PC-9 (cell line): ENCODE measurements around the gene TRIB2.

ENCODE experiments used
- EZH2 ChIP-seq: fragments of 200-600 bp; sonication (generic); IDR thresholded peaks from 2 replicates; pipeline ENCODE4 v1.8.0; 2017; ENCODE audit warnings: antibody characterized with exemption, low read depth
- TF ChIP-seq, protein P1 (sequence below): fragments of 200-600 bp; sonication (generic); conservative IDR thresholded peaks from 2 replicates; pipeline ENCODE4 v1.6.1; 2017; ENCODE audit warnings: mixed run types, antibody characterized with exemption, mild to moderate bottlenecking, moderate library complexity

GRCh38 chr2:12762337-12762736 lies 45.6 kb downstream of the TRIB2 start:
- TF ChIP-seq, protein P1, sequence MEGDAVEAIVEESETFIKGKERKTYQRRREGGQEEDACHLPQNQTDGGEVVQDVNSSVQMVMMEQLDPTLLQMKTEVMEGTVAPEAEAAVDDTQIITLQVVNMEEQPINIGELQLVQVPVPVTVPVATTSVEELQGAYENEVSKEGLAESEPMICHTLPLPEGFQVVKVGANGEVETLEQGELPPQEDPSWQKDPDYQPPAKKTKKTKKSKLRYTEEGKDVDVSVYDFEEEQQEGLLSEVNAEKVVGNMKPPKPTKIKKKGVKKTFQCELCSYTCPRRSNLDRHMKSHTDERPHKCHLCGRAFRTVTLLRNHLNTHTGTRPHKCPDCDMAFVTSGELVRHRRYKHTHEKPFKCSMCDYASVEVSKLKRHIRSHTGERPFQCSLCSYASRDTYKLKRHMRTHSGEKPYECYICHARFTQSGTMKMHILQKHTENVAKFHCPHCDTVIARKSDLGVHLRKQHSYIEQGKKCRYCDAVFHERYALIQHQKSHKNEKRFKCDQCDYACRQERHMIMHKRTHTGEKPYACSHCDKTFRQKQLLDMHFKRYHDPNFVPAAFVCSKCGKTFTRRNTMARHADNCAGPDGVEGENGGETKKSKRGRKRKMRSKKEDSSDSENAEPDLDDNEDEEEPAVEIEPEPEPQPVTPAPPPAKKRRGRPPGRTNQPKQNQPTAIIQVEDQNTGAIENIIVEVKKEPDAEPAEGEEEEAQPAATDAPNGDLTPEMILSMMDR, result no peak
- TF ChIP-seq EZH2, result no peak
